Right ventricle myocardium inferior (tissue), 1 donor: Measurements from ENCODE around the gene FBXW7. TPM values are rescaled to one million over a fixed set of nuclear protein-coding genes. Genes with fewer than 3 reads are reported as not detected.
A peak's percentile ranks its signal among the peaks of the same experiment; 100 is the strongest.

Experiments
- ATAC-seq: fragments of 200-7000 bp; cut with Tn5 transposase; one replicate; pipeline ENCODE4 v1.9.1; 2020; ENCODE audit warnings: mild to moderate bottlenecking, moderate library complexity
- DNase-seq: peaks from one replicate; pipeline ENCODE4 v3.0.0; 2021; ENCODE audit errors: missing footprints
- intact Hi-C: fragments of 100-400 bp; cut with DNase I; formaldehyde crosslinking; loops from one replicate; pipeline ENCODE4 v1.11.0; 2022
- microRNA-seq: library from miRNA; unstranded; fragments of <30 nt; microRNA quantifications from one replicate; pipeline ENCODE4 v1.2.0, GENCODE V29; 2020
- total RNA-seq: library from RNA; stranded (reverse); fragmentation: NEBNext Ultra II Directional; extraction: Animal tissue kit (Norgen Biotek cat#: 25700); gene quantifications from one replicate; pipeline ENCODE4 v1.2.1, GENCODE V29; 2021
- donor health status: DM: no; HTN: yes; CAD: no; lungs with severe emphysema.

FBXW7 gene
- total RNA-seq, 1 donor from 2014 or later = 55.9 TPM

DNA sequence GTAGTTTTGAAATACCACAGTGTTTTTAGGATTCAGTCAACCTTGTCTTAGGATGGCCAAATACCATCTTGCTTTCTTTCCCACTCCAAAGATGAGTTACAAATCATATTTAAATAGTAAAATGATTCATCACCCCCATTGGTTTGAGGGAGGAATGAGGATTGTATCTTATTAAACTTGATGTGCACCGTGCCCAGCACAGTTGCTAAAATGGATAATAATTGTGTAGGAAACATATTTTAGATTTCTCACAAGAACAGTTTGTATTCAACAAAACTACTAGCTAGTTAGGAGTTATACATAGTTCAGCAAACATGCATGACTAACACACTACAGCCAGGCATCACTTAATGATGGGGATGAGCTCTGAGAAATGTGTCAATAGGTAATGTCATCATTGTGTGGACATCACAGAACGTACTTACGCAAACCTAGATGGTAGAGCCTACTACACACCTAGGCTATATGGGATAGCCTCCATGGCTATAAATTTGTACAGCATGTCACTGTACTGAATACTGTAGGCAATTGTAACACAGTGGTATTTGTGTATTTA, 245.4 kb downstream of the FBXW7 start:
- no peak for ATAC-seq
- intact Hi-C loops = no loop called here

DNA sequence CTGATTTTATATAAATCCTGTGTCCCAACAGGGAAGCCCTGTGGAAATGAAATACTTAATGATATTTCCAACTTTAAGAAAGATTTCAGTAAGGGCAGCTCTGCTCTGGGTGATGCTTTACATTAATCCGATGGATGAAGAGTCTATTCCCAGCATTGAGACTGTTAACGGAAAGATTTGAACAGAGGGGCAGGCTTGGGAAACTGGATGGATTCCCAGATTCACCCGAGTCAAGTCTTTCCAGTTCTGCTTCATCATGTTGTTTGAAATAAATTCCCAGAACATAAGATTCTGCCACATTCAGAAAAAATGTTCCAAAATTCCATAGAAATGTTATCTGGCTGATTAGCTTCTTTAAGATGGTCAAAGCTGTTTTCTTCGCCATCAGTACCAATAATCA, 246.0 kb downstream of the FBXW7 start:
- intact Hi-C loops = no loop called here
- DNase-seq (no peak), ATAC-seq (no peak)

More for the DNA sequence above, 245.4 kb downstream of the FBXW7 start:
- no peak for DNase-seq

DNA sequence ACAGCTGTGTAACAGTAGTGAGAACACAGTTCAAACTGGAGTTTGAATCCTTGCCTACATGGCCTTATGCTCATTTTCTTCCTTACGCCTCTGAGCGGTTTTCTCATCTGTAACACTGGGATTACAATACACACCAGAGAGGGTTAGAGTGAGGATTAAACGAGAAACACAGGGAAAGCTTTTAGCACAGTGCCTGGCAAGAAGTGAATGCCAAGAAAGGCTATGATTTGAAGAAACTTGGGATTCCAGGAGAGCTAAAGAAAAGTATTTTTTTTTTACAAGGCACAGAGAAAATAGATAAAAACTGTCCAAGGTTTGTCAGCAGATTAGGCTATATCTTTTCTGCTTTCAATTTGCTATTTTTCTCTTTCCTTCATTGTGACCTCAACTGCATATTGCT, 246.4 kb downstream of the FBXW7 start:
- DNase-seq (no peak), ATAC-seq (no peak)
- intact Hi-C loops = no loop called here

DNA sequence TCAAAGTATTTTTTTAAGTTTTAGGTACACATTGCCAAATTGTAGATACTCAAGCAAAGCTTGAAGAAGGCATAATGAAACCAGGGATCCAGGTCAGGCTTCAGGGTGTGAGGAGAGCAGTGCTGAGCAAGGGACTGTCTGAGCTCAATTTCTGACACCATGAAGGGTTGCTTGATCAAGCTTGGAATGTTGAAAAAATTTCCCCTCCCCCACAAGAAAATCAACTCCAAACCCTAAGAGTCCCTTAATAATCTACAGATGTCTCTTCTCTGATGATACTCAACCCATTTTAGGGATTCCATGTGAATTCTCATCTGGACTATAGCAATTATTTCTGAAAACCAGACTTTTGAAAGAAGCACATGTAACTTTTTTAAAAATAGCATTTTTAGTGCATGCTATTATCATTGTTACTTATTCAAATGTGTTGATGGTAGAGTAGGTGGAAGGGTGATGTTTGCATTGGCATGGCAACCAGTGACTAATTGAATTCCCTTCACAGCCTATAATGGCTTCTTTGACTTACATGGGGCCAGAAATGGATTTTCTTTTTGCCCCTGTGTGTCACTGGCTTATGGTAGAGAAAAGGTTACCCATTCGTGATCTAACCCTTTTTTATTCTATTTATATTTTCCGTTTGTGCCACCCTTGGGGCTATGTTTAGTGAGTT, 252.0 kb downstream of the FBXW7 start:
- no peak for ATAC-seq
- no peak for DNase-seq
- intact Hi-C loops = no loop called here

DNA sequence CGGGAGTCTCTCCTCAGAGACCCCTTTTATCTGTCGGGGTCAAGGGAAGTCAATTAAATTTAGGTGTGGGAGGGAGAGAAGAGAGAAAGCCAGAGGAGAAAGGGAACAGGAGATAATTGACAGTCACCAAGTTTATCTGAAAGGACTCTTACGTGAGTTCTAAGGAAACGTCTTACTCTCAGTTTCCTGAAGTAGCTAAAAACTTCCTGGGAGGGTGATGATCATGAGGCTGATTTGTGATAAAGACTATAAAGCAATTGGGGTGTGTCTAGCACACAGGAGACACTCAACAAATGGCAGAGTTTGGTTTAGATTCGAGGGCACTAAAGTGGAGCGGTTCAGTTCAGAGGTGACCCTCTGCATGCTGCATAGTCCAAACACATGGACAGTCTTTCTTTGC, 254.1 kb downstream of the FBXW7 start:
- ATAC-seq (no peak), DNase-seq (no peak)
- intact Hi-C loops = no loop called here

DNA sequence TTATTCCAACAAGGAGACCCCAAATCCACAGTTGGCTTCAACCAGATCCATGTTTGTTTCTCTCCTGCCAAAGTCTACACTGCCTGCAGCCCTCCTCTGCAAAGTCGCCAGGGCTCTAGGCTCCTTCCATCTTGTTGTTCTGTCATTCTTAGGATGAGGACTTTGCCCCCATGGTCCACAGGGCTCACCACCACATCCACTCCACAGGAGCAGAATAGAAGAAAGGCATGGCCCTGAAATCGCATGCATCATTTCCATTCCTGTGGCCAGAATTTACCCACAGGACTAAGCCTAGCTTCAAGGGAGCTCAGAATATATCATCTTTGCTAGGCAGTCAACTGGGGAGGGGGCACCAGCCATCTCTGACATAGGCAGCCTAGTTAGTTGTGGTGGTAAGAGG, 254.7 kb downstream of the FBXW7 start:
- no peak for DNase-seq
- ATAC-seq = no peak
- intact Hi-C loops = no loop called here

DNA sequence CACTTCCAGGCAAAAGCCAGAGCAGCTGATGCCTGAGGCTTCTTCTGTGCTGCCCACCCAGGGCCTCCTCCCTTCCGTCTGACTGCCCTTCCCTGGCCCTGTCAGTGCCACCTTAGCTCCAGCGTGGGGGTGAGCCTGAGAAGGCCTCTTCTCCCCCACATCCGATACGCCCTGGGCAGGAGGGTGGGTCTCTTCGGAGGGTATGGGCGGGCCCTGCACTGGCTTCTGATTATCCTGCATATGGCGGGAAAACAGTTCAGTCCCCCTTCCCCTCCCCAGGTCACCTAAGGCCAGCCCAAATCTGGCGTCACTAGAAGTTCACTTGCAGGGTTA, 256.7 kb downstream of the FBXW7 start:
- intact Hi-C loops = no loop called here
- no peak for ATAC-seq
- DNase-seq = peak; percentile 56

DNA sequence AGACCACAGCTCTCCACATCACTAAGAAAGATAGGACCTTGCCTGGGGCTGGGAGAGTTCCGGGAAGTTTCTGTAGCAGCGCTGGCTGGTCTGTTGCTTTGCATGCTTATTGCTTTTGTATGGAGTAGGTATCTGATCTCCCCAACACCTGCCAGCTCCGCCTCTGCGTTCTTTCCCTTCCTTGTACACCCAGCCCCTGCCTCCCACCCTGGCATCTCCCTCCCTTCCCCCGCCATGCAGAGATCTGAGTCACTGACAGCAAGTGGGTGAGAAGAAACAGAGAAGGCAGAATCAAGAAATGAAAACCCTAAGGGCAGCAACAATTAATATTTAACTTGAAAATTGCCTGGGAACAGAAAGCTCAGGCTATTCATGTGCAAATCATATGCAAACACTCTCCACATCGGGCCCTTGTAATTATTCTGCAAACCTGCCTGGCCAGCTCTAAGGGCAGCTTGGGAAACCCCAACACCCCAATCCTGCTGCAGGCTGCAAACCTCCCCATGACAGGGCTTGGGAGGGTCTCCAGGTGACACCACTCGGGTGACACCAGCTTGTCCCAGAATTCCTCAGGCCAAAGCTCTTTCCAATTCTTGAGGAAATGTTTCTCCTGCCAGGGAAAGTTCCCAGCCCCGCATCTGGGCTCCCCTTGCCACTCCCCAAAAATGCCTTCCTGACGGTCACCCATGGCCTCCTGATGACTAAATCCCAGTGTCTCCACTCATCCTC, 257.2 kb downstream of the FBXW7 start:
- intact Hi-C loops = no loop called here
- no peak for DNase-seq
- ATAC-seq = no peak

DNA sequence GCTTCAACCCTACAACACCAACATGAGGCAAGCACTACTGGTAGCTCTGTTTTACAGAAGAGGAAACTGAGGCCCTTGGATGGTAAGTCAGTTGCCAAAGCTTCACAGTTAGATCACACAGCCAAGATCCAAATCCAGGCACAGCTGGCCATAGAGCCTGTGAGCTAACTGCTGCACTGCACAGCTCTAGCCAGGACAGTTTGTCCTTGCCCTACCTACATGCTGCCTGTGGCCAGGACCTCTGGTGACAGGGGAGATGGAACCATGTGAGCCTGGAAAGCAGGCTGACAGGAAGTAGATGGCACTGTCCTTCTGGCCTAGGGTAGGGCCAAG, 257.8 kb downstream of the FBXW7 start:
- intact Hi-C loops = no loop called here
- DNase-seq (no peak), ATAC-seq (peak; percentile 62)

DNA sequence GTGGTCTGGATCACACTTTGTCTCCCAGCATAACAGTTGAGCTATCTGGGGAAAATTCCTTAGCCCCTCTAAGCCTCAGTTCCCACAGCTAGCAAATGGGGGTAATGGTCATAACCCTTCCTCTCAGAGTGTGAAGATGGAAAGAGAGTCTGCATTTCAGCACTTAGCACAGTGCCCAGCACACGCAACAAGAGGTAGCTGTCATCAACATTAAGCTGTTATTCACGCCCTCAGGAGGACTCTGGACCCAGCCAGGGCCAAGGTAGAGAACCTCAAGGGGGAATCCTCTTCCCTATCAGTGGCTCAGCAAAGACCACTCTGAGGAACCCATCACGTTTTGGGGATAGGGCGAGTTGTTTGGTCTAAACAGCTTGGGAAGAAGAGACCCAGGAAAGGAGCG, 258.6 kb downstream of the FBXW7 start:
- intact Hi-C loops = no loop called here
- ATAC-seq (peak; percentile 64), DNase-seq (no peak)

DNA sequence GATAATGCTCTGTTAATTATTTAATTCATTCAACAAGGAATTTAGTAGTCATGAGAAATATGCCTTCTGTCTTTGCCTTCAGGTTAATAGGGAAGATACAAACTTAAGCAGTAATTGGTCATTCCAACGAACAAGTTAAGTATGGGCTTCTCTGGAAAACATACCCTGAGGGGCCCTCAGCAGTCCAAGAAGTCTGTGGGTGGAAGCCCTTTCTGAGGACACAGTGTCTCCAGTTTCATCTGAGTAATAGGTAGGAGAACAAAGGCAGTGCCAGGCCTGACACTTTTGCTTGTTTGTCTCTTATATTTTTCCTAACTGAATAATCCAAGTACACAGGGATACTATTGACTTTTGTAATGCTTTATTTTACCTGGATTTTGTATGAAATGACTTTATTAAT, 262.5 kb downstream of the FBXW7 start:
- intact Hi-C loops = no loop called here
- no peak for ATAC-seq

More for the DNA sequence above, 262.5 kb downstream of the FBXW7 start:
- no peak for DNase-seq

Small RNA genes lying within 50 kb of the gene (microRNA-seq; reads per million reads assigned to microRNA genes)
- gene MIR3140 = not detected

Other genes starting within 250 kb of the FBXW7 start
- 3.2 TPM for gene TMEM154, start 143.9 kb upstream of the FBXW7 start, total RNA-seq
- not detected for gene TIGD4, start 243.6 kb upstream of the FBXW7 start, total RNA-seq
- 13.4 TPM for gene ARFIP1, start 243.9 kb upstream of the FBXW7 start, total RNA-seq